Activated CD8-positive, alpha-beta T cell treated with anti-CD3 and anti-CD28 coated beads for 36 hours (primary cell): ENCODE data around the gene FBXO42. TPM values are rescaled to one million over a fixed set of nuclear protein-coding genes. Genes with fewer than 3 reads are reported as not detected.

Experiments
- ATAC-seq: fragments of 200-7000 bp; cut with Tn5 transposase; one replicate; pipeline ENCODE4 v1.10.0; 2021; ENCODE audit warnings: mild to moderate bottlenecking, moderate library complexity
- CTCF ChIA-PET: fragments of 350-600 bp; sonication (Branson Sonifier 250); formaldehyde crosslinking; loops from one replicate; lab custom pipeline; 2021; ENCODE audit warnings: antibody characterized with exemption; lab: Charles Lee
- POLR2A ChIA-PET: fragments of 350-600 bp; sonication (Branson Sonifier 250); formaldehyde crosslinking; loops from one replicate; lab custom pipeline; 2021; ENCODE audit warnings: antibody characterized with exemption; lab: Charles Lee
- DNase-seq: peaks from one replicate; pipeline ENCODE4 v3.0.0-alpha.2; 2020
- H3K27ac Mint-ChIP-seq: one replicate; pipeline ENCODE4 v1.8.0; 2021; ENCODE audit warnings: mild to moderate bottlenecking, mixed read lengths
- H3K27me3 Mint-ChIP-seq: one replicate; pipeline ENCODE4 v1.8.0; 2021; ENCODE audit warnings: mixed read lengths
- H3K36me3 Mint-ChIP-seq: one replicate; pipeline ENCODE4 v1.8.0; 2021; ENCODE audit warnings: low read depth, mixed read lengths
- H3K4me1 Mint-ChIP-seq: one replicate; pipeline ENCODE4 v1.8.0; 2021; ENCODE audit warnings: low read depth, mixed read lengths
- H3K4me3 Mint-ChIP-seq: one replicate; pipeline ENCODE4 v1.8.0; 2021; ENCODE audit warnings: mild to moderate bottlenecking, moderate library complexity, mixed read lengths
- H3K9me3 Mint-ChIP-seq: one replicate; pipeline ENCODE4 v1.8.0; 2021; ENCODE audit warnings: mixed read lengths
- intact Hi-C: fragments of 100-400 bp; cut with micrococcal nuclease; formaldehyde crosslinking; loops from one replicate; pipeline ENCODE4 v1.10.0; 2022
- total RNA-seq, 2 experiments: library from RNA; stranded (reverse); gene quantifications; one replicate each; pipeline ENCODE4 v1.2.3, GENCODE V29; 2021
- TF ChIP-seq, protein P1 (sequence below): fragments of 200-600 bp; IDR thresholded peaks from one replicate; pipeline ENCODE4 v1.8.0; 2022; ENCODE audit warnings: antibody characterized with exemption, mild to moderate bottlenecking

Gene FBXO42
- total RNA-seq, 2 experiments from 2014 or later: 19.8 to 21.3 TPM

DNA sequence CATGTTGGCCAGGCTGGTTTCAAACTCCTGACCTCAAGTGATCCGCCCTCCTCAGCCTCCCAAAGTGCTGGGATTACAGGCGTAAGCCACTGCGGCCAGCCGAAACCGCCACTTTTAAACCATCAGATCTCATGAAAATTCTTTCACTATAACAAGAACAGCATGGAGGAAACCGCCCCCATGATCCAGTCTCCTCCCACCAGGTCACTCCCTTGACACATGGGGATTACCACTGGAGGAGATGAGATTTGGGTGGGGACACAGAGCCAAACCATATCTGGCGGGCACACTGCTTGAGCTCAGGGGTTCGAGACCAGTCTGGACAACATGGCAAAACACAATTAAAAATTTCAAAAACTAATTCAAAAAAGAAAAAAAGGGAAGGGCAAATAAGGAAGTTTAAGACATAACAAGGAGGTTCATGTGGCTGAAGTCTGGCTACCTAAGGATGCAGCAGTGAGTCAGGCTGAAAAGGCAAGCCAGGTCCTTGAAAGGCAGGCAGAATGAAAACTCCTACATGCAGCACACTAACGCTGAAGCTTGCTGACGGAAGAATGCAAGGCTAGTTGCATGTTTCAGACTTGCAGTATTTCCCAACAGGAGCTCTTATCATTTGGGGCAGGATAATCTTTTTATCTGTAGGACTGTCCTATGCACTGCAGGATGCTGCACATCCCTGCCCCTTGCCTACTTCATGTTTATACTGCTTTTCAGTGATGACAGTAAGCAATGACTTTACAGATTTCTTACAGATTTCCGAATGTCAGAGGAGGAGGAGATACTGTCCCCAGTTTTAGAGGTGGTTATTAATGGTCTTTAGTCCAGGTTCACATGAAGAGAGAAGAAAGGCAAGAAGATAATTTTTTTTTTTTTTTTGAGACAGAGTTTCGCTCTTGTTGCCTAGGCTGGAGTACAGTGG is 49.3 kb downstream of the FBXO42 start:
- POLR2A ChIA-PET: no interaction called here
- no peak for DNase-seq
- no peak for ATAC-seq
- CTCF ChIA-PET: interaction anchor here (1.5 kb wide), 1 partner anchor 10 kb away, joined by 5 read pairs; no protein-coding TSS in a partner anchor
- no peak overlapping the region for H3K27ac Mint-ChIP-seq
- intact Hi-C loops: no loop called here
- H3K4me1 Mint-ChIP-seq: no peaks in the 10 kb centered on the region
- TF ChIP-seq, protein P1, sequence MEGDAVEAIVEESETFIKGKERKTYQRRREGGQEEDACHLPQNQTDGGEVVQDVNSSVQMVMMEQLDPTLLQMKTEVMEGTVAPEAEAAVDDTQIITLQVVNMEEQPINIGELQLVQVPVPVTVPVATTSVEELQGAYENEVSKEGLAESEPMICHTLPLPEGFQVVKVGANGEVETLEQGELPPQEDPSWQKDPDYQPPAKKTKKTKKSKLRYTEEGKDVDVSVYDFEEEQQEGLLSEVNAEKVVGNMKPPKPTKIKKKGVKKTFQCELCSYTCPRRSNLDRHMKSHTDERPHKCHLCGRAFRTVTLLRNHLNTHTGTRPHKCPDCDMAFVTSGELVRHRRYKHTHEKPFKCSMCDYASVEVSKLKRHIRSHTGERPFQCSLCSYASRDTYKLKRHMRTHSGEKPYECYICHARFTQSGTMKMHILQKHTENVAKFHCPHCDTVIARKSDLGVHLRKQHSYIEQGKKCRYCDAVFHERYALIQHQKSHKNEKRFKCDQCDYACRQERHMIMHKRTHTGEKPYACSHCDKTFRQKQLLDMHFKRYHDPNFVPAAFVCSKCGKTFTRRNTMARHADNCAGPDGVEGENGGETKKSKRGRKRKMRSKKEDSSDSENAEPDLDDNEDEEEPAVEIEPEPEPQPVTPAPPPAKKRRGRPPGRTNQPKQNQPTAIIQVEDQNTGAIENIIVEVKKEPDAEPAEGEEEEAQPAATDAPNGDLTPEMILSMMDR: no peak
- H3K36me3 Mint-ChIP-seq: peaks cover 35% of the 10 kb centered on the region
- no peaks in the 10 kb centered on the region for H3K9me3 Mint-ChIP-seq
- no peaks in the 10 kb centered on the region for H3K27me3 Mint-ChIP-seq
- no peak overlapping the region for H3K4me3 Mint-ChIP-seq

DNA sequence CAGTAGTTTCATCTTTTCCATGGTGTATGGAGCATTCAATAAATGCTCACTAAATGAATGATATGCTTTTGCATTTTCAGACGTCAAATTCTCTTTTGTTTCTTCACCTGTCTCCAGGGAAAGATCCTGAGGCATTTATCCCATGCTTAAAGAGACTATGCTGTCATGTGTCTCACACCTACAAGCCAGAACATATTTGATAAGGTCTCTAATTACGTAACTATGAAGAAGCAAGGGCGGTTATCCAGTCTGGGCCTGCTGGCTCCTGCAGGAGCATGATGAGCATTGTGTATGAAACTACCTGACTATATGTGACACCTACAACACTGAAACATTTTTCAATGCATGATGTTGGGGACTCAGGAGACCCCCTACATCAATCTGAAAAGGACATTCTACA is 51.8 kb downstream of the FBXO42 start:
- Mint-ChIP-seq H3K36me3 (peaks cover 27% of the 10 kb centered on the region), H3K27me3 (no peaks in the 10 kb centered on the region), H3K27ac (no peak overlapping the region), H3K4me1 (peaks cover 3% of the 10 kb centered on the region), H3K9me3 (no peaks in the 10 kb centered on the region), H3K4me3 (no peak overlapping the region)
- ChIA-PET CTCF (no interaction called here), POLR2A (no interaction called here)
- TF ChIP-seq, protein P1: no peak
- DNase-seq: no peak
- no peak for ATAC-seq
- intact Hi-C loops: no loop called here

DNA sequence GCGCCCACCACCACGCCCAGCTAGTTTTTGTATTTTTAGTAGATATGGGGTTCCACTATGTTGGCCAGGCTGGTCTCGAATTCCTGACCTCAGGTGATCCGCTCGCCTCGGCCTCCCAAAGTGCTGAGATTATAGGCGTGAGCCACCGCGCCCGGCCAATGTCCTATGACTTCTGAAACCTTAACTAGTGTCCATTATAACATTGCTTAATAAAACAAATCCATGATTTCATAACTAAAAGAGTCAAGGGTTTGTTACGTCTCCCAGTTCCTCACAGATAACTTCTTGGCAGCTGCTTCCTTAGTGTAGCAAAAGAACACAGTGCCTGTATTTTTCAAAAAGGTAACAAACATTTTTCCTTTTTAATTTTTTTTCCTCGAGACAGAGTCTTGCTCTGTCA is 53.6 kb downstream of the FBXO42 start:
- CTCF ChIA-PET: no interaction called here

DNA sequence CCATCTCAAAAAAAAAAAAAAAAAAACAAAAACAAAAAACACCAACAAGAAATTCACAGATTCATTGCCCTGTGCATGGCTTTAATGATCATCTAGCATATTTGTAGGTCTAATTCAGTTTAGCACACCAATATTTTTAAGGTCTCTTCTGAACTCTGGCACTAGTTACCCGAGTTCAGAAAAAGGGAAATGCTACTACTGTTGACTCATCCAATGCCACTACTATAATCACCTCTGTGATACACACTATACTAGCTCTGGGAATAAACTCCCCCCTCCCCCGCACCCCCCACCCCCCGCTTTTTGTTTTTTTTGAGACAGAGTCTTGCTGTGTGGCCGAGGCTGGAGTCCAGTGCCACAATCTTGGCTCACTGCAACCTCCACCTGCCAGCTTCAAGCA is 55.6 kb downstream of the FBXO42 start:
- no peak for DNase-seq
- Mint-ChIP-seq H3K27ac (no peak overlapping the region), H3K4me1 (peaks cover 3% of the 10 kb centered on the region), H3K27me3 (no peaks in the 10 kb centered on the region), H3K4me3 (no peak overlapping the region), H3K36me3 (peaks cover 24% of the 10 kb centered on the region), H3K9me3 (no peaks in the 10 kb centered on the region)
- TF ChIP-seq, protein P1: no peak
- intact Hi-C loops: no loop called here
- ChIA-PET POLR2A (no interaction called here), CTCF (no interaction called here)
- ATAC-seq: no peak

More for the DNA sequence above, 53.6 kb downstream of the FBXO42 start:
- Mint-ChIP-seq H3K27me3 (no peaks in the 10 kb centered on the region), H3K9me3 (no peaks in the 10 kb centered on the region), H3K4me1 (peaks cover 3% of the 10 kb centered on the region), H3K36me3 (peaks cover 35% of the 10 kb centered on the region), H3K4me3 (no peak overlapping the region), H3K27ac (no peak overlapping the region)
- ATAC-seq: no peak
- TF ChIP-seq, protein P1: no peak
- intact Hi-C loops: no loop called here
- DNase-seq: no peak
- POLR2A ChIA-PET: no interaction called here
